KMS-11 (cell line): ENCODE data around the gene AGO3.

Experiments
- H2AFZ ChIP-seq: fragments of 200-600 bp; sonication (generic); 2 replicates; pipeline ENCODE4 v1.6.1; 2016; ENCODE audit warnings: antibody characterized with exemption, mixed run types, low read depth
- H3K27ac ChIP-seq: fragments of 200-600 bp; sonication (generic); 2 replicates; pipeline ENCODE4 v1.6.1; 2016; ENCODE audit warnings: mild to moderate bottlenecking, mixed run types
- H3K27me3 ChIP-seq: fragments of 200-600 bp; sonication (generic); 2 replicates; pipeline ENCODE4 v1.6.1; 2017; ENCODE audit warnings: mild to moderate bottlenecking, low read depth, mixed run types, moderate library complexity; ENCODE audit not compliant: insufficient read depth
- H3K36me3 ChIP-seq: fragments of 200-600 bp; sonication (generic); 2 replicates; pipeline ENCODE4 v1.6.1; 2017; ENCODE audit warnings: mild to moderate bottlenecking, mixed run types; ENCODE audit not compliant: insufficient read depth
- H3K4me1 ChIP-seq: fragments of 200-600 bp; sonication (generic); 2 replicates; pipeline ENCODE4 v1.6.1; 2016; ENCODE audit warnings: mild to moderate bottlenecking, low read depth, mixed run types; ENCODE audit not compliant: poor library complexity, severe bottlenecking
- H3K4me2 ChIP-seq: fragments of 200-600 bp; sonication (generic); 2 replicates; pipeline ENCODE4 v1.7.0; 2016; ENCODE audit warnings: mild to moderate bottlenecking, mixed run types
- H3K4me3 ChIP-seq: fragments of 200-600 bp; sonication (generic); IDR thresholded peaks from 2 replicates; pipeline ENCODE4 v1.6.1; 2017; ENCODE audit warnings: low read depth, low read length, mixed read lengths; ENCODE audit not compliant: insufficient read depth
- H3K79me2 ChIP-seq: fragments of 200-600 bp; sonication (generic); 2 replicates; pipeline ENCODE4 v1.6.1; 2016; ENCODE audit warnings: low read depth, mixed run types; ENCODE audit not compliant: insufficient read depth
- H3K9ac ChIP-seq: fragments of 200-600 bp; sonication (generic); 2 replicates; pipeline ENCODE4 v1.6.1; 2016; ENCODE audit warnings: mild to moderate bottlenecking, mixed run types
- H4K20me1 ChIP-seq: fragments of 200-600 bp; sonication (generic); 2 replicates; pipeline ENCODE4 v1.6.1; 2016; ENCODE audit warnings: mild to moderate bottlenecking, mixed run types; ENCODE audit not compliant: insufficient read depth
- CTCF ChIP-seq: fragments of 200-600 bp; sonication (generic); conservative IDR thresholded peaks from 2 replicates; pipeline ENCODE4 v1.6.1; 2017; ENCODE audit warnings: low read depth, mild to moderate bottlenecking, antibody characterized with exemption, low read length, moderate library complexity, mixed read lengths

Gene AGO3

GRCh38 chr1:36107394-36107793 lies 176.5 kb downstream of the AGO3 start:
- no peak overlapping the region for H3K27ac ChIP-seq
- H3K4me1 ChIP-seq, result no peaks in the 10 kb centered on the region
- no peaks in the 10 kb centered on the region for H3K36me3 ChIP-seq
- H3K4me3 ChIP-seq, result no peak overlapping the region
- no peak for TF ChIP-seq CTCF
- H3K79me2 ChIP-seq, result no peaks in the 10 kb centered on the region
- no peaks in the 10 kb centered on the region for H3K27me3 ChIP-seq
- H3K9ac ChIP-seq, result no peak overlapping the region
- no peak overlapping the region for H3K4me2 ChIP-seq
- no peaks in the 10 kb centered on the region for H4K20me1 ChIP-seq
- no peak overlapping the region for H2AFZ ChIP-seq

- TF ChIP-seq CTCF, result no peak
- no peak overlapping the region for H3K4me3 ChIP-seq
- H3K27ac ChIP-seq, result no peak overlapping the region
- no peak overlapping the region for H2AFZ ChIP-seq
- no peaks in the 10 kb centered on the region for H3K4me1 ChIP-seq
- no peaks in the 10 kb centered on the region for H3K36me3 ChIP-seq
- no peaks in the 10 kb centered on the region for H3K27me3 ChIP-seq
- H3K79me2 ChIP-seq, result no peaks in the 10 kb centered on the region
- no peak overlapping the region for H3K9ac ChIP-seq
- H4K20me1 ChIP-seq, result no peaks in the 10 kb centered on the region
- H3K4me2 ChIP-seq, result no peak overlapping the region
Observed at GRCh38 chr1:36108314-36108713, 177.4 kb downstream of the AGO3 start.

GRCh38 chr1:36109041-36109679 lies 178.3 kb downstream of the AGO3 start:
- H4K20me1 ChIP-seq, result no peaks in the 10 kb centered on the region
- no peak for TF ChIP-seq CTCF
- no peaks in the 10 kb centered on the region for H3K36me3 ChIP-seq
- no peak overlapping the region for H2AFZ ChIP-seq
- H3K9ac ChIP-seq, result no peak overlapping the region
- no peaks in the 10 kb centered on the region for H3K27me3 ChIP-seq
- no peaks in the 10 kb centered on the region for H3K4me1 ChIP-seq
- H3K27ac ChIP-seq, result no peak overlapping the region
- H3K4me2 ChIP-seq, result no peak overlapping the region
- no peaks in the 10 kb centered on the region for H3K79me2 ChIP-seq
- no peak overlapping the region for H3K4me3 ChIP-seq

GRCh38 chr1:36111151-36111550 lies 180.2 kb downstream of the AGO3 start:
- no peaks in the 10 kb centered on the region for H4K20me1 ChIP-seq
- no peaks in the 10 kb centered on the region for H3K79me2 ChIP-seq
- no peak overlapping the region for H2AFZ ChIP-seq
- no peaks in the 10 kb centered on the region for H3K27me3 ChIP-seq
- no peak overlapping the region for H3K9ac ChIP-seq
- no peak for TF ChIP-seq CTCF
- no peak overlapping the region for H3K27ac ChIP-seq
- H3K4me3 ChIP-seq, result no peak overlapping the region
- no peaks in the 10 kb centered on the region for H3K4me1 ChIP-seq
- H3K4me2 ChIP-seq, result no peak overlapping the region
- no peaks in the 10 kb centered on the region for H3K36me3 ChIP-seq
